Measurements from ENCODE around the gene TCHP.

DNA sequence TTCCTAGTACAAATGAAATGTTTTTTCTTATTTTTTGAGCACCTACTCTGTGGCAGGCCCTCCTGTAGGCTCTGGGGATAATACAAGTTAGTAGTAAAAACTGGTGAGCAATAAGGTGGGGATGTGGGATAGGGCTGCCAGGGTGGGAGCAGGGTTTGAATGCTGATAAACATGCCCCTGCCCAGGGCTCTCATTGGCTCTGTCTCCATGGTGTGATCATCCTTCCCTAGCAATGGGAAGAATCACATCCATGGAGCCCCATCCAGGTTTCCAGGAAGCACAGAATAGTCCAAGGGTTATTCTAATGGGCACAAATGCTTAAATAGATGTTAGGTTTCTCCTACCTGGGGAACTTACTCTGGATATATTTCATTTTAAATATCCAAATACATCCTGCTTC lies 50.6 kb downstream of the TCHP start:
- TF ChIP-seq CTCF (IDR thresholded peaks at IDR 0.05) = no peak
- no peak for TF ChIP-seq POLR2A (IDR thresholded peaks at IDR 0.05)
